Esophagus muscularis mucosa (tissue), 3 donors: ENCODE results near the gene PTBP1.

ENCODE experiments used
- CTCF ChIP-seq, 3 experiments: fragments of 200-600 bp in 2 of 3; fragments of 450-650 bp in 1 of 3; sonication (generic) in 2 of 3; IDR thresholded peaks; one replicate each; pipeline ENCODE4 v1.5.1; 2017 to 2019; ENCODE audit warnings: antibody characterized with exemption in 3 of 3, mild to moderate bottlenecking in 2 of 3, moderate library complexity in 1 of 3
- POLR2A ChIP-seq: fragments of 450-650 bp; IDR thresholded peaks from one replicate; pipeline ENCODE4 v1.6.1; 2017; ENCODE audit warnings: antibody characterized with exemption, moderate library complexity, mild to moderate bottlenecking, low read depth

GRCh38 chr19:788686-788982 is 8.6 kb upstream of the PTBP1 start:
- TF ChIP-seq CTCF (IDR thresholded peaks at IDR 0.05) = no peak
- no peak for TF ChIP-seq POLR2A
